ENCODE measurements around the gene SLC13A5. TPM values are rescaled to one million over a fixed set of nuclear protein-coding genes. Genes with fewer than 3 reads are reported as not detected.
A peak's percentile ranks its signal among the peaks of the same experiment; 100 is the strongest.

SLC13A5 gene
- polyA plus RNA-seq, 4 donors, result 0.10 to 2.9 TPM; not detected in 2

- no peak overlapping the region for H3K27ac ChIP-seq (ENCODE audit: low read depth in 1 of 3, low read length in 2 of 3)
- H3K9me3 ChIP-seq (ENCODE audit: control insufficient read depth in 2 of 2, insufficient read depth in 1 of 2, low read depth in 1 of 2, low read length in 1 of 2), result no peaks in the 10 kb centered on the region
- peak overlapping the region in 2 of 3 donors; percentile 28 to 37 for H3K4me3 ChIP-seq (ENCODE audit: low read depth in 1 of 3, low read length in 3 of 3)
- 12 to 28% (median 13%) methylated on average over 46 of the region's 46 CpGs for WGBS, 3 donors
- no peaks in the 10 kb centered on the region for H3K36me3 ChIP-seq (ENCODE audit: control insufficient read depth in 3 of 3, insufficient read depth in 2 of 3, low read depth in 1 of 3, low read length in 3 of 3)
- peaks cover 0 to 27% (median 6%) of the 10 kb centered on the region in 3 donors for H3K4me1 ChIP-seq (ENCODE audit: control insufficient read depth in 3 of 3, insufficient read depth in 2 of 3, low read depth in 1 of 3, low read length in 2 of 3)
- peaks cover 0 to 13% (median 0%) of the 10 kb centered on the region in 3 donors for H3K27me3 ChIP-seq (ENCODE audit: control insufficient read depth in 3 of 3, insufficient read depth in 3 of 3, low read length in 3 of 3)
- FAIRE-seq (no peak), DNase-seq (peak; percentile 64 to 75)
Observed at GRCh38 chr17:6654841-6655731, 58.1 kb downstream of the SLC13A5 start.

GRCh38 chr17:6651919-6652452 is 61.2 kb downstream of the SLC13A5 start:
- FAIRE-seq (no peak), DNase-seq (peak; percentile 66 to 80)
- peaks cover 0 to 13% (median 0%) of the 10 kb centered on the region in 3 donors for H3K27me3 ChIP-seq (ENCODE audit: control insufficient read depth in 3 of 3, insufficient read depth in 3 of 3, low read length in 3 of 3)
- H3K4me3 ChIP-seq (ENCODE audit: low read depth in 1 of 3, low read length in 3 of 3), result peak overlapping the region; percentile 49 to 86 (median 81)
- H3K36me3 ChIP-seq (ENCODE audit: control insufficient read depth in 3 of 3, insufficient read depth in 2 of 3, low read depth in 1 of 3, low read length in 3 of 3), result peaks cover 0 to 2% (median 0%) of the 10 kb centered on the region in 3 donors
- peak overlapping the region; percentile 89 to 90 (median 89) for H3K27ac ChIP-seq (ENCODE audit: low read depth in 1 of 3, low read length in 2 of 3)
- H3K4me1 ChIP-seq (ENCODE audit: control insufficient read depth in 3 of 3, insufficient read depth in 2 of 3, low read depth in 1 of 3, low read length in 2 of 3), result peaks cover 0 to 27% (median 6%) of the 10 kb centered on the region in 3 donors
- no peaks in the 10 kb centered on the region for H3K9me3 ChIP-seq (ENCODE audit: control insufficient read depth in 2 of 2, insufficient read depth in 1 of 2, low read depth in 1 of 2, low read length in 1 of 2)
- 2 to 6% (median 5%) methylated on average over 37 to 47 of the region's 47 CpGs for WGBS, 3 donors

- H3K27me3 ChIP-seq (ENCODE audit: control insufficient read depth in 3 of 3, insufficient read depth in 3 of 3, low read length in 3 of 3), result peaks cover 0 to 13% (median 0%) of the 10 kb centered on the region in 3 donors
- peaks cover 0 to 27% (median 6%) of the 10 kb centered on the region in 3 donors for H3K4me1 ChIP-seq (ENCODE audit: control insufficient read depth in 3 of 3, insufficient read depth in 2 of 3, low read depth in 1 of 3, low read length in 2 of 3)
- H3K9me3 ChIP-seq (ENCODE audit: control insufficient read depth in 2 of 2, insufficient read depth in 1 of 2, low read depth in 1 of 2, low read length in 1 of 2), result no peaks in the 10 kb centered on the region
- no peak for FAIRE-seq
- WGBS, 3 donors, result 0 to 1% (median 0%) methylated on average over 23 to 35 of the region's 35 CpGs
- peak within 1 kb of the TSS; percentile 73 to 86 (median 81) for H3K4me3 ChIP-seq (ENCODE audit: low read depth in 1 of 3, low read length in 3 of 3)
- H3K36me3 ChIP-seq (ENCODE audit: control insufficient read depth in 3 of 3, insufficient read depth in 2 of 3, low read depth in 1 of 3, low read length in 3 of 3), result peaks cover 0 to 8% (median 0%) of the 10 kb centered on the region in 3 donors
- peak within 1 kb of the TSS; percentile 89 to 90 (median 89) for H3K27ac ChIP-seq (ENCODE audit: low read depth in 1 of 3, low read length in 2 of 3)
- DNase-seq, result peak; percentile 95 to 97
Observed at GRCh38 chr17:6651354-6651918, 61.7 kb downstream of the SLC13A5 start, which contains the start of the genes C17orf100 and MED31. TSS of gene C17orf100 (plus strand) at chr17:6651762. CDS start at chr17:6651914, 152 bp downstream. TSS of gene MED31 (minus strand) at chr17:6651605. CDS start at chr17:6651528, 77 bp downstream.

GRCh38 chr17:6648181-6648580 is 65.0 kb downstream of the SLC13A5 start:
- Histone ChIP-seq H3K9me3 (ENCODE audit: control insufficient read depth in 2 of 2, insufficient read depth in 1 of 2, low read depth in 1 of 2, low read length in 1 of 2) (no peaks in the 10 kb centered on the region), H3K4me1 (ENCODE audit: control insufficient read depth in 3 of 3, insufficient read depth in 2 of 3, low read depth in 1 of 3, low read length in 2 of 3) (peaks cover 0 to 7% (median 6%) of the 10 kb centered on the region in 3 donors), H3K27ac (ENCODE audit: low read depth in 1 of 3, low read length in 2 of 3) (no peak overlapping the region), H3K27me3 (ENCODE audit: control insufficient read depth in 3 of 3, insufficient read depth in 3 of 3, low read length in 3 of 3) (no peaks in the 10 kb centered on the region), H3K4me3 (ENCODE audit: low read depth in 1 of 3, low read length in 3 of 3) (no peak overlapping the region), H3K36me3 (ENCODE audit: control insufficient read depth in 3 of 3, insufficient read depth in 2 of 3, low read depth in 1 of 3, low read length in 3 of 3) (peaks cover 0 to 14% (median 3%) of the 10 kb centered on the region in 3 donors)
- DNase-seq, result peak; percentile 24 to 40
- no peak for FAIRE-seq

GRCh38 chr17:6643451-6644125 is 69.6 kb downstream of the SLC13A5 start:
- WGBS, 3 donors, result 76 to 84% (median 80%) methylated on average over 5 of the region's 5 CpGs
- H3K27me3 ChIP-seq (ENCODE audit: control insufficient read depth in 3 of 3, insufficient read depth in 3 of 3, low read length in 3 of 3), result no peaks in the 10 kb centered on the region
- DNase-seq (no peak), FAIRE-seq (no peak)
- peaks cover 2 to 11% (median 11%) of the 10 kb centered on the region in 3 donors for H3K4me1 ChIP-seq (ENCODE audit: control insufficient read depth in 3 of 3, insufficient read depth in 2 of 3, low read depth in 1 of 3, low read length in 2 of 3)
- no peak overlapping the region for H3K27ac ChIP-seq (ENCODE audit: low read depth in 1 of 3, low read length in 2 of 3)
- no peak overlapping the region for H3K4me3 ChIP-seq (ENCODE audit: low read depth in 1 of 3, low read length in 3 of 3)
- H3K9me3 ChIP-seq (ENCODE audit: control insufficient read depth in 2 of 2, insufficient read depth in 1 of 2, low read depth in 1 of 2, low read length in 1 of 2), result no peaks in the 10 kb centered on the region
- H3K36me3 ChIP-seq (ENCODE audit: control insufficient read depth in 3 of 3, insufficient read depth in 2 of 3, low read depth in 1 of 3, low read length in 3 of 3), result peaks cover 0 to 14% (median 3%) of the 10 kb centered on the region in 3 donors

- 33 to 38% (median 37%) methylated on average over 2 of the region's 2 CpGs for WGBS, 3 donors
- FAIRE-seq, result no peak
- H3K4me3 ChIP-seq (ENCODE audit: low read depth in 1 of 3, low read length in 3 of 3), result no peak overlapping the region
- no peak overlapping the region for H3K27ac ChIP-seq (ENCODE audit: low read depth in 1 of 3, low read length in 2 of 3)
- H3K27me3 ChIP-seq (ENCODE audit: control insufficient read depth in 3 of 3, insufficient read depth in 3 of 3, low read length in 3 of 3), result no peaks in the 10 kb centered on the region
- DNase-seq, result no peak
- no peaks in the 10 kb centered on the region for H3K9me3 ChIP-seq (ENCODE audit: control insufficient read depth in 2 of 2, insufficient read depth in 1 of 2, low read depth in 1 of 2, low read length in 1 of 2)
- peaks cover 2 to 11% (median 11%) of the 10 kb centered on the region in 3 donors for H3K4me1 ChIP-seq (ENCODE audit: control insufficient read depth in 3 of 3, insufficient read depth in 2 of 3, low read depth in 1 of 3, low read length in 2 of 3)
- peaks cover 0 to 14% (median 3%) of the 10 kb centered on the region in 3 donors for H3K36me3 ChIP-seq (ENCODE audit: control insufficient read depth in 3 of 3, insufficient read depth in 2 of 3, low read depth in 1 of 3, low read length in 3 of 3)
Observed at GRCh38 chr17:6642592-6642991, 70.6 kb downstream of the SLC13A5 start.

- DNase-seq (peak; percentile 81 to 84), FAIRE-seq (no peak)
- WGBS, 3 donors, result 1 to 2% (median 1%) methylated on average over 20 of the region's 20 CpGs
- peak overlapping the region; percentile 84 to 99 (median 92) for H3K27ac ChIP-seq (ENCODE audit: low read depth in 1 of 3, low read length in 2 of 3)
- H3K4me3 ChIP-seq (ENCODE audit: low read depth in 1 of 3, low read length in 3 of 3), result peak overlapping the region; percentile 74 to 98 (median 87)
- H3K36me3 ChIP-seq (ENCODE audit: control insufficient read depth in 3 of 3, insufficient read depth in 2 of 3, low read depth in 1 of 3, low read length in 3 of 3), result peaks cover 0 to 5% (median 3%) of the 10 kb centered on the region in 3 donors
- H3K9me3 ChIP-seq (ENCODE audit: control insufficient read depth in 2 of 2, insufficient read depth in 1 of 2, low read depth in 1 of 2, low read length in 1 of 2), result no peaks in the 10 kb centered on the region
- no peaks in the 10 kb centered on the region for H3K27me3 ChIP-seq (ENCODE audit: control insufficient read depth in 3 of 3, insufficient read depth in 3 of 3, low read length in 3 of 3)
- H3K4me1 ChIP-seq (ENCODE audit: control insufficient read depth in 3 of 3, insufficient read depth in 2 of 3, low read depth in 1 of 3, low read length in 2 of 3), result peaks cover 2 to 11% (median 11%) of the 10 kb centered on the region in 3 donors
Observed at GRCh38 chr17:6641247-6641863, 71.8 kb downstream of the SLC13A5 start.

Data from small intestine (tissue), 7 donors.